GM21390 (cell line): ENCODE results near the gene PHRF1.
"Not testable (repeated sequence)": the region's sequence is repeated elsewhere in the genome, so short reads cannot be mapped to it uniquely, and the experiment has no call there.

Source experiments
- ATAC-seq: cut with Tn5 transposase; IDR thresholded peaks from one replicate; pipeline ENCODE4 v1.9.1; 2021; ENCODE audit not compliant: unreplicated experiment

PHRF1 gene

GRCh38 chr11:571802-572185, 4.5 kb upstream of the PHRF1 start:
- no peak for ATAC-seq

GRCh38 chr11:573146-573759, 3.0 kb upstream of the PHRF1 start:
- no peak for ATAC-seq

- not testable (repeated sequence) for ATAC-seq
Measured at GRCh38 chr11:574031-574570, 2.2 kb upstream of the PHRF1 start.

- no peak for ATAC-seq
Measured at GRCh38 chr11:574632-575312, 1.5 kb upstream of the PHRF1 start.

- no peak for ATAC-seq
Measured at GRCh38 chr11:575313-575995, 816 bp upstream of the PHRF1 start.

- ATAC-seq = no peak
Measured at GRCh38 chr11:576811-577610, 741 bp downstream of the PHRF1 start.

- no peak for ATAC-seq
Measured at GRCh38 chr11:577611-577894, 1.3 kb downstream of the PHRF1 start.

GRCh38 chr11:578276-579035, 2.2 kb downstream of the PHRF1 start:
- ATAC-seq = no peak

- ATAC-seq = no peak
Measured at GRCh38 chr11:579830-580601, 3.7 kb downstream of the PHRF1 start.

- ATAC-seq = no peak
Measured at GRCh38 chr11:581342-581741, 5.1 kb downstream of the PHRF1 start.

- no peak for ATAC-seq
Measured at GRCh38 chr11:581752-582151, 5.5 kb downstream of the PHRF1 start.

GRCh38 chr11:584287-584686, 8.0 kb downstream of the PHRF1 start:
- ATAC-seq = no peak

GRCh38 chr11:586376-587316, 10.4 kb downstream of the PHRF1 start:
- ATAC-seq = no peak

- ATAC-seq = no peak
Measured at GRCh38 chr11:587546-587945, 11.3 kb downstream of the PHRF1 start.

GRCh38 chr11:587978-588380, 11.7 kb downstream of the PHRF1 start:
- ATAC-seq = no peak

GRCh38 chr11:589798-590197, 13.5 kb downstream of the PHRF1 start:
- ATAC-seq = no peak

- no peak for ATAC-seq
Measured at GRCh38 chr11:590997-591396, 14.7 kb downstream of the PHRF1 start.

GRCh38 chr11:592501-592900, 16.2 kb downstream of the PHRF1 start:
- ATAC-seq = no peak

- ATAC-seq = no peak
Measured at GRCh38 chr11:592918-593317, 16.6 kb downstream of the PHRF1 start.
